RPMI7951 (cell line): ENCODE measurements around the gene SMG6. TPM values are rescaled to one million over a fixed set of nuclear protein-coding genes. Genes with fewer than 3 reads are reported as not detected.

Source experiments
- DNase-seq: peaks from one replicate; pipeline ENCODE4 v3.0.0-alpha.2; 2012; ENCODE audit warnings: low read depth
- total RNA-seq: library from RNA; depleted of rRNA; stranded (reverse); fragments of >200 nt; shearing (Covaris generic); gene quantifications from 2 replicates; pipeline ENCODE4 v1.2.3, GENCODE V29; 2014

The SMG6 gene
- total RNA-seq, 1 experiment from 2014 or later: 26.1 TPM

DNA sequence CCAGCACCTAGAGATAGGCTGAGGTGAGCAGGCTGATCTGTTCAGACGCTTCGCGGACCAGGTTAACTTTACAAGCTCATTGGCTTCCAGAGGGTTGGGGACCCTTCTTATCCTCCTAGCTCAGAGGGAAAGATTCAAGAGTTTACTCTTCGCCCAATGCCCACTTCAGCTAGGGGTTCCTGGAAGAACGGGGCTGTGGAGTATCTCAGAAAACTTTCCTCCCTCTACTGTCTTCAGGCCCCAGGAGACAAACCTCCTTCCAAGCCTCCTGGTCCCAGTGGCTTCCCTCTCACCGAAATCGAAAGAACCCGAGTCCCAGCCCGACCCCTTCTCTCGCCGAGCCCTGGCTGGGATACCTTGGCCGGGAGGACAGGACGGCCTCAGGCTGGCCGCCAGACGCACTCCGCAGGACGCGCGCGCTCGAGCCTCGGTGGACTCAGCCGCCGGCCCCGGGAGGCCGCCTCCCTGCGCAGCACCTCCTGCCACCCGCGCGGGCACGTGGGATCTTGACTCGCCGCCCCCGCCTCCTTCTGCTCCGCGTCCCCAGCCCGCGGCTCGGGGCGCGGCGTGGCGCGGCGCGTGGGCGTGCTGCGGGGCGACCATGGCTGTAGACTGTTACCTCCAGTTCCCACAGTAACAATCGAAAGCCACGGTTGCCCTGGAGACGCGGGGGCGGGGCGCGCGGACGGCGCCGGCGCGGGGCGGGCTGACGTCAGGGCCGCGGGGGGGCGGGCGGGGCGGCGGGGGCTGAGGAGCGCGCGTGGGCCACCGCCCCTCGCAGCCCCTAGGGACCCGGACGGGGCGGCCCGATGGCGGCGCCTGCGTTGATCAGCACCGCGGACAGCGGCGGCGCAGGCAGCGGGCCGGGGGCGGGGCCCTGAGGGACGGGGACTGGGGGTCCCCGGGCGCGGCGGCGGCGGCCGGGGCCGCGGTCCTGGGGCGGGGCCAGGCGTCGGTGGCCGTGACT is 254.0 kb downstream of the SMG6 start:
- DNase-seq: peak; percentile 76

- no peak for DNase-seq
Measured at GRCh38 chr17:2048805-2049204, 254.8 kb downstream of the SMG6 start.

- DNase-seq: no peak
Measured at GRCh38 chr17:2047590-2047989, 256.0 kb downstream of the SMG6 start.

DNA sequence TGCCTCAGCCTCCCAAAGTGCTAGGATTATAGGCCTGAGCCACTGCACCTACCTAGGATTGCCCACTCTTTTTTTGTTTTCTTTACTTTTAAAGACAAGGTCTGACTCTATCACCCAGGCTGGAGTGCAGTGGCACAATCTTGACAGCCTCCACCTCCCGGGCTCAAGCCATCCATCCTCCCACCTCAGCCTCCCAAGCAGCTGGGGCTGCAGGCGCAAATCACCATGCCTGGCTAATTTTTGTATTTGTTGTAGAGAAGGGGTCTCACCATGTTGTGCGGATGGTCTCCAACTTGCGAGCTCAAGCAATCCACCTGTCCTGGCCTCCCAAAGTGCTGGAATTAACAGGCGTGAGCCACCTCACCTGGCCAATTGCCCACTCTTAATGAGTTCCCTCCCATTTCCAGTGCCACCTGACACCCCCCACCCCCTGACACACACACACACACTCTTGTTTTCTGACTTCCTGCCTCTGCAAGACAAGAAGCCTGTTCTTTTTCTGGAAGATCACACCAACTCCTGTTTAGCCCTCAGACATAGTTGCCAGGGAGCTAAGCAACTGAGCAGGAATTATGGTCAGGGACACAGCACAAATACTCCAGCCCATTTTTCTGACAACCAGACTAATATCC is 259.2 kb downstream of the SMG6 start:
- no peak for DNase-seq

DNA sequence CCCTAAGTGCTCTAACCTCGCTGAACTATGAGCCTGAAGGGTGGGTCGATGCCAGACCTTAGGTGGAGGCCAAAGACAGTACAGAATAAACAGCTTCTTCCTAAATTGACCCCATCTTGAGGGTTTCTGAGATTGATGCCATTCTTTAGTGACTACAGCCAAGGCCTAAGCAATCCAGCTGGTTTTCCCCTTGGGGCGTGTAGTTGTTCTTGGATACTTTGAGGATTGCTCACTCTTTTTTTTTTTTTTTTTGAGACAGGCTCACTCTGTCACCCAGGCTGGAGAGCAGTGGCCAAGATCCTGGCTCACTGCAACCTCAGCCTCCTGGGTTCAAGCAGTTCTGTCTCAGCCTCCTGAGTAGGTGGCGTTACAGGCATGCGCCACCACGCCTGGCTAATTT is 259.8 kb downstream of the SMG6 start:
- DNase-seq: peak; percentile 75

DNA sequence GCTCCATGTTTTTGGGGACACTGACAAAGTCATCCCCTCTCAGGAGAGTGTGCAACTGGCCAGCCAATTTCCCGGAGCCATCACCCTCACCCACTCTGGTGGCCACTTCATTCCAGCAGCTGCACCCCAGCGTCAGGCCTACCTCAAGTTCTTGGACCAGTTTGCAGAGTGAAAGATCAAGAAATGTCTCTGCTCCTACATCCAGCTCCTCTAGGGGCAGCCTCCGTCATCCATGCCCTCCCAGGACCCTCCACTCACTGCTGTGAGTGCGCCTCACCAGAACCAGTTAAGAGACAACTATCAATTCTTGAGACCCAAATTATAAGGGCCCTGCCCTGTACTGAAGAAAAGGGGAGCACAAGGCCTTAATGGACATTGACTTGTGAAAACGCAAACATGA is 260.7 kb downstream of the SMG6 start:
- no peak for DNase-seq

DNA sequence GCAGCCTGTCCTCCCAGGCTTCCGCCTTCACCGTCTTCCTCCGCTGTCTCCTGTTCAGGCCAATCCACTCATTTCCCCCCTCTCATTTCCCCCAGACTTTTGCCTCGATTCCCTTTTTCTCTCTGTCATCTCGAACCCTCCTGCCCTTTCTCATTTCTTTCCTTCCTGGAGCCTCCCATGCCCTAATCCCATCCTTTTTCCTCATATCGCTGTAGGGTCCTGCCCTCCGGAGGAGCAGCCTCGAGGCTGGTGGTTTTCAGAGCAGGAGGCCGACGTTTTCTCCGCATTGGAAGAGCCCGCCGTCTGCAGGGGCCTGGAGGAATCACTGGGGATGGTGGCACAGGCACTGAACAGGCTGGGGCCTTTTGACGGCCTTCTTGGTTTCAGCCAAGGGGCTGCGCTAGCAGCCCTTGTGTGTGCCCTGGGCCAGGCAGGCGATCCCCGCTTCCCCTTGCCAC is 261.2 kb downstream of the SMG6 start:
- no peak for DNase-seq

- peak; percentile 90 for DNase-seq
Measured at GRCh38 chr17:2041561-2042389, 261.8 kb downstream of the SMG6 start, which contains the start of gene OVCA2. TSS of gene OVCA2 (plus strand) at chr17:2042022. CDS start at chr17:2042048, 26 bp downstream.

GRCh38 chr17:2040942-2041560 is 262.5 kb downstream of the SMG6 start:
- peak; percentile 60 for DNase-seq

DNA sequence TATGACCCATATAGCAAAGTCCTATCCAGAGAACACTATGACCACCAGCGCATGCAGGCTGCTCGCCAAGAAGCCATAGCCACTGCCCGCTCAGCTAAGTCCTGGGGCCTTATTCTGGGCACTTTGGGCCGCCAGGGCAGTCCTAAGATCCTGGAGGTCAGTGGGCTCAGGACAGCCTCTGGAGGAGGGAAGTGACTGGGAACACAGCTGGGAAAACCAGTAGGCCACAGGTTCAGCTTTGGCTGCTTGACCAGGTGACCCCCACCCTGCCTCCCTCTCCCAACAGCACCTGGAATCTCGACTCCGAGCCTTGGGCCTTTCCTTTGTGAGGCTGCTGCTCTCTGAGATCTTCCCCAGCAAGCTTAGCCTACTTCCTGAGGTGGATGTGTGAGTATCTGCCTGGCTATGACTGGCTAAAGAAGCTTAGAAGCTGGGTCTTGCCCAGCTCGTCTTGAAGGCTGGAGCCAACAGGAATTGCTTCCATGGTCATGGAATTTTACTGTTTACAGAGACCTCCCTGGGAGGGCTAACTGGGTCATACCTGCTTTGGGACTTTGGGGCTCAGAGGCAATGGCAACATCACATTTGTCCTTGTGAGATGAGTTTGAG is 263.3 kb downstream of the SMG6 start:
- DNase-seq: no peak

DNA sequence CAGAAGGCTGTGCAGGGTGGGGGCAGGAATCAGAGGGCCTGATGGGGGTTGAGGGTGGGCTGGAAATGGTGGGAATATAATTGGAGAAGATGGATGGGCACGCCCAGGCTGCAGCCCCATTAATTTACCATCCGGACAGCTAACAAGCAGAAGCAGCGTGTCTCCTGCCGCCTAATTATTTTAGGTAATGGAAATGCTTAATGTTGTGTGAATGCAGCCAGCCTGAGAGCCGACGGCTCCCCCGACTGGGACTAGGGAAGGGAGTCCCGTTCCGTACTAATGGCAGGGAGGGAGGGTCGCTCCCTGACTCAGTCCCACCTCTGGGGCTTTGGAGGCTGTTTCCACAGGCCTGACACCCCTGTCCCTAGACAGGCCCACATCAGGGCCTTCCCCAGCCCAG is 266.4 kb downstream of the SMG6 start:
- no peak for DNase-seq

DNA sequence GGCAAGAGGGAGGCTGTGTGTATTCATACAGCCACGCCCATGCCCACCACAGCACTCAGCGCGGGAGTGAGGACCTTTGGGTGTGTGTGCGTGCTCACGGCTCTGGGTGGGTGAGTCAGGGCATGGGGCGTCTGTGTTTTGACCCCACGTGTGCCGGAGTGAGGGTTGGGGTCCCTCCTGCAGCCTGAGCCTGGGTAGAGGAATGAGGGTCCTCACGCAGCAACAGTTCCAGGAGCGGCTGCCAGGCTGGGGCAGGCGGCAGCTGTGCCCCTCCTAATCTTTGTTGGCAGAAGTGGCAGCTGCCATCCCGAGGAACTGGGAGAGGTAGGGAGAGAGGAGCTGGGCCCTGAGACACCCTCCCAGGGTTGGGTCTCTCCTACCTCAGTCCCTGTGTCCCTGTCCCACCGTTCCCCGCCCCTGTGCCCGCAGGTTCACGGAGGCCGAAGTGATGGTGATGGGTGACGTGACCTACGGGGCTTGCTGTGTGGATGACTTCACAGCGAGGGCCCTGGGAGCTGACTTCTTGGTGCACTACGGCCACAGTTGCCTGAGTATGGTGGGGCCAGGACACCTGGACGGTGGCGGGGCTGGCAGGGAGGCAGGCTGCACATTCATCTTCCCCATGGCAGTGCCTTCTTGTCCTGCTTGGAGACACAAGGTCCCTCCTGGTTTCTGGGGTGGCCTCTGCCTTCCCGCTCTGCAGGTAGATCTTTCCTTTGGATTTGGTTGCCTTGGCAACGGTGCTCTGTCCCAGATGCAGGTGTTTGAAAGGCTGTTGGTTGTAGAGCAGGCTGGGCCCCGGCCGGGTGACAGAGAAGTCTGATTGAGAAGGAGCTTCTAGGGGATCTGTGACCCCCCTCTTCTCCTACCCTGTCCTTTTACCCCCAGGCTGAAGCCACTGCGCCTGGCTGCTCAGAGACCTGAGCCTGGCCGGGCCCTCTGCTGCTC is 267.8 kb downstream of the SMG6 start:
- DNase-seq: no peak

DNA sequence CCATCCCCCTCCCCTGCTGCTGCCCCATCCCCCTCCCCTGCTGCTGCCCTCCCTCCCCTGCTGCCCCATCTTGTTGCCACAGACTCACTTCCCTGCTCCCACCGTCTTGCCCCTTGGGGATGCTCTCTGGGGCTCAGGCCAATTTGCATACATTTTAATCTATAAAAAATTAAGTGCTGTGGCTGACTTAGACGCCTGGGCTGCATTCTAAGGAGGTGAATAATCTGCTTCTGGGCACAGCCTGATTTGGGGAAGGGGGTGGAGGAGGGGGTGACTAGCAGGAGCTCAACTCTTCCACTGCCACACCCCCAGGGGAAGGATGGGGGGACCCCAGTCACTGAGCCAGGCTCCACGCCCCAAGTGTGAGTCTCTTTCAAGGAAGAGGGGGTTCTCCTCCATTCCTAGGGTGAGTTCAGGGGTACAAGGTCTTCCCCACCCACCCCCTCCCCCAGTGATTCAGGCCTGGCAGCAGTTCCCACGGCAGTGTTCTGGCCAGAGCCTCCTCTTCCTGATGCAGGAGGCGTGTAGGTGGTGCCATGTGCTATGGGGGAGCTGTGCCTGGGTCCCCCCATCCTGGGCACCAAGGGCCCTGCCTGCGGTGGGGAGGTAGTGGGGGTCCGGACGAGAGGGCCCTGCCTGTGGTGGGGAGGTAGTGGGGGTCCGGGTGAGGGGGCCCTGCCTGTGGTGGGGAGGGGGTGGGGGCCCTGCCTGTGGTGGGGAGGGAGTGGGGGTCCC is 268.6 kb downstream of the SMG6 start:
- no peak for DNase-seq

DNA sequence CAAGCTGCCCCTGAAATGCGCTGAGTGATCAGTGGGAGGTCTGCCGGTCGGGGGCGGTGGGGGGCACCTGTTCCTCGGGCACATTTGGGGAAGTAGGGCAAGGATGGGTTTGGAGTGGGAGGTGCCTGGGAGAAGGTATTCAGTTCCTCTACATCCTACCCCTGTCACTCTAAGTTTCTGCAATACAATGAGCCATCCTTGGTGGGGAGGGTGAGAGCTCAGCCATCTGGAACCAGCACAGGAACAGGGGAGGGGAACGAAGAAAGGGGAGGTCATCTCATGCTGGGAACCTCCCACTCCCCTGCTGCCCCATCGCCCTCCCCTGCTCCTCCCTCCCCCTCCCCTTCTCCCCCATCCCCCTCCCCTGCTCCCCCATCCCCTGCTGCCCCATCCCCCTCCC is 269.4 kb downstream of the SMG6 start:
- DNase-seq: no peak

DNA sequence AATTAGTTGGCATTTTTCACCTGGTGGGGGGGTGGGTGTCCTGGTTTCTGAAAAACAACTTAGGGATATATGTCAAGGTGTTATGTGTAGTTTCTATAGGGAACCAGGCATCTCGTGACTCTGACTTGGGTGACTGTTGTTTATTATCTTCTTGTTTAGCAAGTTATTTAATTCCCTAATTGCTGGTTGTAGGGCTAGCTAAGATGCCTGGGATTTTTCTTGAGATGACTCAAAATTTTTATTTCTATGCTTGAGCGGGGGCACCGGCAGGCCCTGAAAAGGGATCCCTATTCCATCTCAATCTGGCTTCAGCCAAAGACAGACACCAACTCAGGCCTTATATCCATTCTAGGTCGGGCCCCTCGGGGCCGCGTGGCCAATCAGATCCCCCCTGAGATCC is 270.4 kb downstream of the SMG6 start:
- DNase-seq: no peak

DNA sequence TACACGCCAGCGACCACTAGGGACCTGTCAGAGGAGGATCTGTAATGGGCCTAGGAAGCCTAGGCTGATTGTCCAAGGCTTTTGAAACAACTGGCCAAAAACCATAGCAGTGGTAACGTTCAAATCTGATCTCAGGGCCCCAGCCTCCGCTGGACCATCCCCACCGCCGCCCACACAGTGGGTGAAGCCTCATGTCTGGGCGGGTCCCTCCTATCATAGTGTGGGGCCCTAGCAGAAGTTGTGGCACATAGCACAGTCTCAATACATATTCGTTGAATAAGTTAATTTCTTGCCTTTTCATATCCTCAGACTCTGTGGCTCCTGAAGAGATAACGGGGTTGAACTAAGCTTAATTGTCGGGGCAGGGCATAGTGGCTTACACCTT is 272.8 kb downstream of the SMG6 start:
- no peak for DNase-seq

- peak; percentile 87 for DNase-seq
Measured at GRCh38 chr17:2029911-2030778, 273.4 kb downstream of the SMG6 start, which contains the start of gene DPH1. TSS of gene DPH1 (plus strand) at chr17:2030153. CDS start at chr17:2030170, 17 bp downstream.

- DNase-seq: no peak
Measured at GRCh38 chr17:2028737-2029136, 274.8 kb downstream of the SMG6 start.
